Liver (tissue), 9 donors: ENCODE results near the gene RNF215. TPM values are rescaled to one million over a fixed set of nuclear protein-coding genes. Genes with fewer than 3 reads are reported as not detected.

ENCODE experiments used
- DNase-seq: peaks from one replicate; pipeline ENCODE4 v3.0.0-alpha.2; 2017; ENCODE audit warnings: low spot score
- H3K27ac ChIP-seq, 2 donors: one replicate each; pipeline ENCODE4 v1.7.0; 2013; ENCODE audit warnings: inconsistent platforms in 2 of 2, low read length in 2 of 2, control low read depth in 1 of 2, low read depth in 1 of 2, mild to moderate bottlenecking in 1 of 2
- H3K27me3 ChIP-seq, 4 donors: one replicate each; pipeline versions ENCODE4 v1.6.1 to v1.7.0; 2013; ENCODE audit warnings: low read length in 3 of 4, inconsistent platforms in 1 of 4, mild to moderate bottlenecking in 1 of 4, moderate library complexity in 1 of 4; ENCODE audit not compliant: control insufficient read depth in 4 of 4, insufficient read depth in 4 of 4
- H3K36me3 ChIP-seq, 4 donors: one replicate each; pipeline versions ENCODE4 v1.6.1 to v1.7.0; 2013; ENCODE audit warnings: low read length in 3 of 4, mild to moderate bottlenecking in 3 of 4, low read depth in 1 of 4, moderate library complexity in 1 of 4; ENCODE audit not compliant: control insufficient read depth in 4 of 4, insufficient read depth in 3 of 4
- H3K4me1 ChIP-seq, 4 donors: one replicate each; pipeline versions ENCODE4 v1.6.1 to v1.7.0; 2013; ENCODE audit warnings: low read length in 3 of 4, mild to moderate bottlenecking in 3 of 4, moderate library complexity in 1 of 4; ENCODE audit not compliant: control insufficient read depth in 4 of 4, insufficient read depth in 4 of 4
- H3K4me3 ChIP-seq, 3 donors: one replicate each; pipeline versions ENCODE4 v1.6.1 to v1.7.0; 2013; ENCODE audit warnings: low read length in 3 of 3, control low read depth in 1 of 3, low read depth in 1 of 3, mild to moderate bottlenecking in 1 of 3
- H3K9ac ChIP-seq, 2 donors: one replicate each; pipeline ENCODE4 v1.7.0; 2013; ENCODE audit warnings: low read length in 2 of 2, mild to moderate bottlenecking in 2 of 2, moderate library complexity in 2 of 2, control low read depth in 1 of 2, low read depth in 1 of 2
- H3K9me3 ChIP-seq, 4 donors: one replicate each; pipeline versions ENCODE4 v1.6.1 to v1.7.0; 2013; ENCODE audit warnings: low read length in 3 of 4; ENCODE audit not compliant: control insufficient read depth in 4 of 4
- EGR1 ChIP-seq, 2 donors: IDR thresholded peaks; 2 replicates each; pipeline ENCODE4 v1.6.1; 2016 to 2018; ENCODE audit warnings: antibody characterized with exemption in 2 of 2, low read depth in 2 of 2
- FOXA1 ChIP-seq: IDR thresholded peaks from 2 replicates; pipeline ENCODE4 v1.6.1; 2016; ENCODE audit warnings: antibody characterized with exemption
- FOXA2 ChIP-seq: IDR thresholded peaks from 2 replicates; pipeline ENCODE4 v1.6.1; 2016; ENCODE audit warnings: antibody characterized with exemption
- GABPA ChIP-seq, 2 donors: IDR thresholded peaks in 1 of 2; conservative IDR thresholded peaks in 1 of 2; 2 replicates each; pipeline ENCODE4 v1.6.1; 2016; ENCODE audit warnings: antibody characterized with exemption in 2 of 2, mild to moderate bottlenecking in 1 of 2, moderate library complexity in 1 of 2
- HNF4A ChIP-seq, 2 donors: conservative IDR thresholded peaks; 2 replicates each; pipeline ENCODE4 v1.6.1; 2016; ENCODE audit warnings: antibody characterized with exemption in 2 of 2, mild to moderate bottlenecking in 2 of 2
- HNF4G ChIP-seq: IDR thresholded peaks from 2 replicates; pipeline ENCODE4 v1.6.1; 2016; ENCODE audit warnings: antibody characterized with exemption
- JUND ChIP-seq, 2 donors: IDR thresholded peaks; 2 replicates each; pipeline ENCODE4 v1.6.1; 2016; ENCODE audit warnings: antibody characterized with exemption in 2 of 2
- NR2F2 ChIP-seq: IDR thresholded peaks from 2 replicates; pipeline ENCODE4 v1.6.1; 2016; ENCODE audit warnings: antibody characterized with exemption
- RAD21 ChIP-seq, 2 donors: IDR thresholded peaks; 2 replicates each; pipeline ENCODE4 v1.6.1; 2016; ENCODE audit warnings: antibody characterized with exemption in 2 of 2, mild to moderate bottlenecking in 2 of 2
- RXRA ChIP-seq, 2 donors: IDR thresholded peaks; 2 replicates each; pipeline ENCODE4 v1.6.1; 2017 to 2018; ENCODE audit warnings: antibody characterized with exemption in 2 of 2, mild to moderate bottlenecking in 1 of 2
- SP1 ChIP-seq: IDR thresholded peaks from 2 replicates; pipeline ENCODE4 v1.6.1; 2018; ENCODE audit warnings: antibody characterized with exemption, mild to moderate bottlenecking
- TAF1 ChIP-seq: conservative IDR thresholded peaks from 2 replicates; pipeline ENCODE4 v1.6.1; 2016; ENCODE audit warnings: antibody characterized with exemption, mild to moderate bottlenecking
- YY1 ChIP-seq: IDR thresholded peaks from 2 replicates; pipeline ENCODE4 v1.6.1; 2016; ENCODE audit warnings: antibody characterized with exemption, mild to moderate bottlenecking
- WGBS: extraction: QIAGEN DNeasy Blood & Tissue Kit; methylation state at CpG from one replicate; pipeline ENCODE4 v1.1.7; 2013; 5-methylcytosine and 5-hydroxymethylcytosine counted together
- polyA plus RNA-seq, 2 donors: library from polyadenylated mRNA; stranded (reverse) in 1 of 2; unstranded in 1 of 2; fragments of 200-250 nt in 1 of 2; fragments of >200 nt in 1 of 2; fragmentation: Nextera tagmentation in 1 of 2; extraction: Ambion mirVana in 1 of 2; gene quantifications; one replicate each; pipeline versions ENCODE4 v1.2.1 to v1.2.3, GENCODE V29; 2013 to 2015
- total RNA-seq, 2 donors: library from RNA; depleted of rRNA; stranded (reverse); fragments of >200 nt; gene quantifications; one replicate each; pipeline ENCODE4 v1.2.3, GENCODE V29; 2014
- TF ChIP-seq, protein P1 (sequence below): IDR thresholded peaks from 2 replicates; pipeline ENCODE4 v1.6.1; 2016; ENCODE audit warnings: antibody characterized with exemption
- TF ChIP-seq, protein P2 (sequence below): IDR thresholded peaks from 2 replicates; pipeline ENCODE4 v1.6.1; 2016; ENCODE audit warnings: antibody characterized with exemption, mild to moderate bottlenecking
- TF ChIP-seq, protein P3 (sequence below): IDR thresholded peaks from 2 replicates; pipeline ENCODE4 v1.6.1; 2016; ENCODE audit warnings: antibody characterized with exemption
- TF ChIP-seq, protein P4 (sequence below): fragments of 150-350 bp; IDR thresholded peaks from 2 replicates; pipeline ENCODE4 v1.5.1; 2017; ENCODE audit warnings: improper control_type of control experiment, low read depth, low read length; ENCODE audit not compliant: missing input control
- TF ChIP-seq, protein P5 (sequence below): IDR thresholded peaks from 2 replicates; pipeline ENCODE4 v1.6.1; 2016; ENCODE audit warnings: antibody characterized with exemption
- donor health status: healthy.
- donor health status: healthy.
- donor health status: healthy.
- donor health status: healthy.
- donor health status: healthy.

Gene RNF215
- total and polyA plus RNA-seq, 4 donors, result 0.71 to 7.3 (median 5.8) TPM

DNA sequence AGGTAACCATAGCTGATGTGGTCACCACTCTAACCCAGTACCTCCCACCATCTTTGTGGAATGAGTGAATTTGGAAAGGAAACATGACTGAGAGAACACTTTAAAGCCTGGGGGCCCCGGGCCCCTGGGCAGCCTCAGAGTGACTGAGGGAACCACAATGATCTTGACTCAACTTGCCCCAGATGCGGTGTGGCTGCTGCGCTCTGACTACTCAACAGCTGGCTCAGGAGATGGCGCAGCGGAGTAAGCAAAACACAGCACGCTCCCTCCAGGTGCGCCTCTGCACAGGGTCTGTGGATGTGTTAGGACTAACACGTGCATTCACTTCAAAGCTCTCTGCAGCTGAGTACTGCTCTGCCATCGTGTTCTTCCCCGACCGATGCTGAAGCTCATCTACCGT lies 5.9 kb downstream of the RNF215 start:
- Histone ChIP-seq H3K4me3 (no peak overlapping the region), H3K36me3 (peaks cover 0 to 28% (median 6%) of the 10 kb centered on the region in 4 donors), H3K4me1 (peaks cover 0 to 4% (median 2%) of the 10 kb centered on the region in 4 donors)

More for the DNA sequence above, 5.9 kb downstream of the RNF215 start:
- H3K27ac ChIP-seq, result no peak overlapping the region
- TF ChIP-seq SP1 (no peak), TAF1 (no peak), RAD21 (IDR thresholded peaks at IDR 0.05) (no peak), GABPA (IDR thresholded peaks at IDR 0.05 in 1 of 2, conservative IDR thresholded peaks at IDR 0.05 in 1 of 2) (no peak), FOXA1 (no peak), JUND (IDR thresholded peaks at IDR 0.05) (no peak), HNF4A (conservative IDR thresholded peaks at IDR 0.05) (no peak), EGR1 (IDR thresholded peaks at IDR 0.05; ENCODE audit: low read depth in 2 of 2) (no peak), RXRA (IDR thresholded peaks at IDR 0.05) (no peak), FOXA2 (no peak), YY1 (no peak), HNF4G (no peak), NR2F2 (no peak)
- TF ChIP-seq, protein P1, sequence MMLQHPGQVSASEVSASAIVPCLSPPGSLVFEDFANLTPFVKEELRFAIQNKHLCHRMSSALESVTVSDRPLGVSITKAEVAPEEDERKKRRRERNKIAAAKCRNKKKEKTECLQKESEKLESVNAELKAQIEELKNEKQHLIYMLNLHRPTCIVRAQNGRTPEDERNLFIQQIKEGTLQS, result no peak
- TF ChIP-seq, protein P2, sequence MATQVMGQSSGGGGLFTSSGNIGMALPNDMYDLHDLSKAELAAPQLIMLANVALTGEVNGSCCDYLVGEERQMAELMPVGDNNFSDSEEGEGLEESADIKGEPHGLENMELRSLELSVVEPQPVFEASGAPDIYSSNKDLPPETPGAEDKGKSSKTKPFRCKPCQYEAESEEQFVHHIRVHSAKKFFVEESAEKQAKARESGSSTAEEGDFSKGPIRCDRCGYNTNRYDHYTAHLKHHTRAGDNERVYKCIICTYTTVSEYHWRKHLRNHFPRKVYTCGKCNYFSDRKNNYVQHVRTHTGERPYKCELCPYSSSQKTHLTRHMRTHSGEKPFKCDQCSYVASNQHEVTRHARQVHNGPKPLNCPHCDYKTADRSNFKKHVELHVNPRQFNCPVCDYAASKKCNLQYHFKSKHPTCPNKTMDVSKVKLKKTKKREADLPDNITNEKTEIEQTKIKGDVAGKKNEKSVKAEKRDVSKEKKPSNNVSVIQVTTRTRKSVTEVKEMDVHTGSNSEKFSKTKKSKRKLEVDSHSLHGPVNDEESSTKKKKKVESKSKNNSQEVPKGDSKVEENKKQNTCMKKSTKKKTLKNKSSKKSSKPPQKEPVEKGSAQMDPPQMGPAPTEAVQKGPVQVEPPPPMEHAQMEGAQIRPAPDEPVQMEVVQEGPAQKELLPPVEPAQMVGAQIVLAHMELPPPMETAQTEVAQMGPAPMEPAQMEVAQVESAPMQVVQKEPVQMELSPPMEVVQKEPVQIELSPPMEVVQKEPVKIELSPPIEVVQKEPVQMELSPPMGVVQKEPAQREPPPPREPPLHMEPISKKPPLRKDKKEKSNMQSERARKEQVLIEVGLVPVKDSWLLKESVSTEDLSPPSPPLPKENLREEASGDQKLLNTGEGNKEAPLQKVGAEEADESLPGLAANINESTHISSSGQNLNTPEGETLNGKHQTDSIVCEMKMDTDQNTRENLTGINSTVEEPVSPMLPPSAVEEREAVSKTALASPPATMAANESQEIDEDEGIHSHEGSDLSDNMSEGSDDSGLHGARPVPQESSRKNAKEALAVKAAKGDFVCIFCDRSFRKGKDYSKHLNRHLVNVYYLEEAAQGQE, result no peak
- TF ChIP-seq, protein P3, sequence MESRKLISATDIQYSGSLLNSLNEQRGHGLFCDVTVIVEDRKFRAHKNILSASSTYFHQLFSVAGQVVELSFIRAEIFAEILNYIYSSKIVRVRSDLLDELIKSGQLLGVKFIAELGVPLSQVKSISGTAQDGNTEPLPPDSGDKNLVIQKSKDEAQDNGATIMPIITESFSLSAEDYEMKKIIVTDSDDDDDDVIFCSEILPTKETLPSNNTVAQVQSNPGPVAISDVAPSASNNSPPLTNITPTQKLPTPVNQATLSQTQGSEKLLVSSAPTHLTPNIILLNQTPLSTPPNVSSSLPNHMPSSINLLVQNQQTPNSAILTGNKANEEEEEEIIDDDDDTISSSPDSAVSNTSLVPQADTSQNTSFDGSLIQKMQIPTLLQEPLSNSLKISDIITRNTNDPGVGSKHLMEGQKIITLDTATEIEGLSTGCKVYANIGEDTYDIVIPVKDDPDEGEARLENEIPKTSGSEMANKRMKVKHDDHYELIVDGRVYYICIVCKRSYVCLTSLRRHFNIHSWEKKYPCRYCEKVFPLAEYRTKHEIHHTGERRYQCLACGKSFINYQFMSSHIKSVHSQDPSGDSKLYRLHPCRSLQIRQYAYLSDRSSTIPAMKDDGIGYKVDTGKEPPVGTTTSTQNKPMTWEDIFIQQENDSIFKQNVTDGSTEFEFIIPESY, result no peak
- TF ChIP-seq, protein P4, sequence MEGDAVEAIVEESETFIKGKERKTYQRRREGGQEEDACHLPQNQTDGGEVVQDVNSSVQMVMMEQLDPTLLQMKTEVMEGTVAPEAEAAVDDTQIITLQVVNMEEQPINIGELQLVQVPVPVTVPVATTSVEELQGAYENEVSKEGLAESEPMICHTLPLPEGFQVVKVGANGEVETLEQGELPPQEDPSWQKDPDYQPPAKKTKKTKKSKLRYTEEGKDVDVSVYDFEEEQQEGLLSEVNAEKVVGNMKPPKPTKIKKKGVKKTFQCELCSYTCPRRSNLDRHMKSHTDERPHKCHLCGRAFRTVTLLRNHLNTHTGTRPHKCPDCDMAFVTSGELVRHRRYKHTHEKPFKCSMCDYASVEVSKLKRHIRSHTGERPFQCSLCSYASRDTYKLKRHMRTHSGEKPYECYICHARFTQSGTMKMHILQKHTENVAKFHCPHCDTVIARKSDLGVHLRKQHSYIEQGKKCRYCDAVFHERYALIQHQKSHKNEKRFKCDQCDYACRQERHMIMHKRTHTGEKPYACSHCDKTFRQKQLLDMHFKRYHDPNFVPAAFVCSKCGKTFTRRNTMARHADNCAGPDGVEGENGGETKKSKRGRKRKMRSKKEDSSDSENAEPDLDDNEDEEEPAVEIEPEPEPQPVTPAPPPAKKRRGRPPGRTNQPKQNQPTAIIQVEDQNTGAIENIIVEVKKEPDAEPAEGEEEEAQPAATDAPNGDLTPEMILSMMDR, result no peak
- TF ChIP-seq, protein P5, sequence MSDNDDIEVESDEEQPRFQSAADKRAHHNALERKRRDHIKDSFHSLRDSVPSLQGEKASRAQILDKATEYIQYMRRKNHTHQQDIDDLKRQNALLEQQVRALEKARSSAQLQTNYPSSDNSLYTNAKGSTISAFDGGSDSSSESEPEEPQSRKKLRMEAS, result no peak
- no peak for DNase-seq
- WGBS, result 97% methylated on average over 12 of the region's 12 CpGs
- H3K9ac ChIP-seq, result no peak overlapping the region
- no peaks in the 10 kb centered on the region for H3K9me3 ChIP-seq
- no peaks in the 10 kb centered on the region for H3K27me3 ChIP-seq
